HEK293 (cell line): ENCODE results near the gene SNN.

Experiments used
- CTCF ChIA-PET: fragments of 350-600 bp; formaldehyde crosslinking; extraction: SDS; loops from one replicate; lab custom pipeline; 2021; ENCODE audit warnings: antibody characterized with exemption; lab: Yijun Ruan, JAX
- POLR2A ChIA-PET: fragments of 300-600 bp; formaldehyde crosslinking; extraction: SDS; loops from one replicate; lab custom pipeline; 2020; ENCODE audit warnings: antibody characterized with exemption, inconsistent platforms; lab: Yijun Ruan, JAX
- H3K27ac ChIP-seq: fragments of 200-500 bp; sonication (Bioruptor generic); 2 replicates; pipeline ENCODE4 v1.5.1; 2014; ENCODE audit warnings: low read depth, low read length, control low read depth, inconsistent platforms; ENCODE audit errors: extremely low read depth
- H3K36me3 ChIP-seq, 2 experiments: fragments of 200-500 bp in 1 of 2; sonication (Bioruptor generic) in 1 of 2; 1 replicate in 1 of 2; 2 replicates in 1 of 2; pipeline ENCODE4 v1.5.1; 2014 to 2017; ENCODE audit warnings: inconsistent platforms in 2 of 2, low read length in 2 of 2; ENCODE audit not compliant: control insufficient read depth in 2 of 2, insufficient read depth in 1 of 2
- H3K4me1 ChIP-seq: fragments of 200-500 bp; sonication (Bioruptor generic); 2 replicates; pipeline ENCODE4 v1.5.1; 2014; ENCODE audit warnings: mild to moderate bottlenecking, low read length, inconsistent platforms; ENCODE audit not compliant: control insufficient read depth, insufficient read depth
- H3K4me3 ChIP-seq: 2 replicates; pipeline ENCODE4 v1.5.1; 2011; ENCODE audit warnings: low read depth, mild to moderate bottlenecking, control low read depth, low read length, moderate library complexity
- H3K9me3 ChIP-seq: fragments of 200-500 bp; sonication (Bioruptor generic); 2 replicates; pipeline ENCODE4 v1.5.1; 2014; ENCODE audit warnings: low read depth, low read length, inconsistent platforms; ENCODE audit not compliant: control insufficient read depth, insufficient read depth
- ELK4 ChIP-seq: IDR thresholded peaks from 2 replicates; pipeline ENCODE4 v1.6.1; 2011; ENCODE audit warnings: mild to moderate bottlenecking, low read depth, low read length, borderline replicate concordance
- MZF1 ChIP-seq: fragments of 450-650 bp; formaldehyde crosslinking; IDR thresholded peaks from 2 replicates; pipeline ENCODE4 v1.5.1; 2017; ENCODE audit warnings: missing biosample characterization, missing genetic modification characterization, borderline replicate concordance
- PRDM1 ChIP-seq: fragments of 450-650 bp; formaldehyde crosslinking; IDR thresholded peaks from 2 replicates; pipeline ENCODE4; 2016; ENCODE audit warnings: missing biosample characterization, missing genetic modification characterization
- RBAK ChIP-seq: fragments of 450-650 bp; formaldehyde crosslinking; IDR thresholded peaks from 2 replicates; pipeline ENCODE4 v1.5.1; 2016; ENCODE audit warnings: missing biosample characterization, missing genetic modification characterization
- SCRT2 ChIP-seq: fragments of 450-650 bp; formaldehyde crosslinking; IDR thresholded peaks from 2 replicates; pipeline ENCODE4 v1.5.1; 2016; ENCODE audit warnings: missing biosample characterization, missing genetic modification characterization
- SP7 ChIP-seq: fragments of 450-650 bp; formaldehyde crosslinking; IDR thresholded peaks from 2 replicates; pipeline ENCODE4 v1.5.1; 2016; ENCODE audit warnings: missing biosample characterization, missing genetic modification characterization
- ZNF221 ChIP-seq: fragments of 450-650 bp; formaldehyde crosslinking; IDR thresholded peaks from 2 replicates; pipeline ENCODE4 v1.5.1; 2017; ENCODE audit warnings: missing biosample characterization, missing genetic modification characterization, borderline replicate concordance
- ZNF248 ChIP-seq: fragments of 450-650 bp; formaldehyde crosslinking; IDR thresholded peaks from 2 replicates; pipeline ENCODE4 v1.5.1; 2017; ENCODE audit warnings: missing biosample characterization, missing genetic modification characterization
- ZNF391 ChIP-seq: fragments of 450-650 bp; formaldehyde crosslinking; IDR thresholded peaks from 2 replicates; pipeline ENCODE4 v1.5.1; 2016; ENCODE audit warnings: low read depth, missing biosample characterization, missing genetic modification characterization, borderline replicate concordance
- ZNF473 ChIP-seq: fragments of 450-650 bp; formaldehyde crosslinking; IDR thresholded peaks from 2 replicates; pipeline ENCODE4 v1.5.1; 2017; ENCODE audit warnings: missing biosample characterization, missing genetic modification characterization
- ZNF48 ChIP-seq: fragments of 450-650 bp; formaldehyde crosslinking; IDR thresholded peaks from 2 replicates; pipeline ENCODE4 v1.5.1; 2016; ENCODE audit warnings: missing biosample characterization, missing genetic modification characterization
- ZNF514 ChIP-seq: fragments of 450-650 bp; formaldehyde crosslinking; IDR thresholded peaks from 2 replicates; pipeline ENCODE4 v1.5.1; 2016; ENCODE audit warnings: missing biosample characterization, missing genetic modification characterization
- ZNF623 ChIP-seq: fragments of 450-650 bp; formaldehyde crosslinking; IDR thresholded peaks from 2 replicates; pipeline ENCODE4 v1.5.1; 2016; ENCODE audit warnings: missing biosample characterization, missing genetic modification characterization
- ZNF626 ChIP-seq: fragments of 450-650 bp; sonication (Bioruptor Pico); formaldehyde crosslinking; IDR thresholded peaks from 2 replicates; pipeline ENCODE4 v1.5.1; 2018; ENCODE audit warnings: missing biosample characterization, missing genetic modification characterization, inconsistent platforms
- ZNF629 ChIP-seq: fragments of 450-650 bp; formaldehyde crosslinking; IDR thresholded peaks from 2 replicates; pipeline ENCODE4 v1.5.1; 2017; ENCODE audit warnings: missing biosample characterization, missing genetic modification characterization
- ZSCAN16 ChIP-seq: fragments of 450-650 bp; formaldehyde crosslinking; IDR thresholded peaks from 2 replicates; pipeline ENCODE4 v1.5.1; 2016; ENCODE audit warnings: missing biosample characterization, missing genetic modification characterization
- ZSCAN23 ChIP-seq: fragments of 450-650 bp; formaldehyde crosslinking; IDR thresholded peaks from 2 replicates; pipeline ENCODE4 v1.5.1; 2016; ENCODE audit warnings: missing biosample characterization, missing genetic modification characterization
- TF ChIP-seq, protein P1 (sequence below): fragments of 450-650 bp; formaldehyde crosslinking; IDR thresholded peaks from 2 replicates; pipeline ENCODE4; 2016; ENCODE audit warnings: missing biosample characterization, missing genetic modification characterization

Gene SNN

DNA sequence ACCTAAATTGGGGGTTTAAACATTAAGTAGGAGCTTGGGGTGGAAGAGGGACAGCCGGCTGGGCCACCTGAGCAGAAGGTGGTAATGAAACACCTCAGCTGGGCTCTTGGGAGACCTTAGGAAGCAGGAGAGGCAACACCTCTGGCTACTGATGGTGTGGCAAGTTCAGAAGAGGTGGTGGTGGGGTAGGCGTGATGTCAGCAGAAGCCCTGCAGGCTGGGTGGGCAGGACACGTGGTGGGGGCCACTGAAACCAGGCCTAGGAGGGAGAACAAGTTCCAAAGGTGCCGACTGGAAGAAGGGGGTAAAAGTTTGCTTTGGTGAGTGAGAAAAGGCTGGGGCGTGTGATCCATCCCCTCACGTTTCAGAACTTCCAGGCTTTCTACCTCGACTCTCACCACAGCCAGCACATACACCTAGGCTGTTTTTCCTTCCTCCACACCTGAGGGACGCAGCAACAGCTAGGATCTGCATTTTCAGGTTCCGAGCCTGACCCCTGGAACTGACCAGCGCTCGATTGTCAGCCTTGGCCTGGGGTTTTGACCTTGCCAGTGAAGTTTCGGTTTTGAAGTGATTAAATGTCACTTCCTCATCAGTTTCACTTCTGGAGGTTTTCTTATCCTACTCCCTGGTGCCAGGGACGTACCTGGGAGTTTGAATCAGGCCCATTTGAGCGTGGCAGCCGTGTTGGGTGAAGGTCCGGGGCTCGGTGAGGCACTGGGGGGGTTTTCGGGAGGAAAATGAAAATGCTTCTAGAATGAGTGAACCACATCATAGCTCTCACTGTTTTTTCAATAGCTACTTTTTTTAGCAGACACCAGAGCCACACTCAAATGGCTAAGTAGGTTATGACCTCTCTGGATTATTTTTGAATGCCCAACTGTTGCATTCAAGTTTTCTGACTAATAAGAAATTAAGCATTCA lies 10.0 kb downstream of the SNN start:
- CTCF ChIA-PET, result interaction anchor here (0.7 to 2.1 kb wide), 3 partner anchors 12 to 238 kb away, joined by 3 to 6 read pairs (median 5); partner anchors contain the start of gene GSPT1
- POLR2A ChIA-PET, result interaction anchor here (1.6 kb wide), 1 partner anchor 64 kb away, joined by 4 read pairs; the partner anchor contains the start of gene TXNDC11

GRCh38 chr16:11679250-11679649 lies 11.0 kb downstream of the SNN start:
- H3K4me1 ChIP-seq, result peaks cover 6% of the 10 kb centered on the region
- ChIA-PET CTCF (no interaction called here), POLR2A (no interaction called here)
- H3K27ac ChIP-seq, result no peak overlapping the region
- no peaks in the 10 kb centered on the region for H3K9me3 ChIP-seq
- TF ChIP-seq SP7 (tag by site-specific recombination), result no peak
- TF ChIP-seq MZF1 (tag by site-specific recombination), result no peak
- TF ChIP-seq ZSCAN16 (tag by site-specific recombination), result no peak
- TF ChIP-seq ZSCAN23 (tag by site-specific recombination), result no peak
- no peak for TF ChIP-seq ZNF48 (tag by site-specific recombination)
- no peak for TF ChIP-seq ZNF391 (tag by site-specific recombination)
- no peak for TF ChIP-seq ZNF623 (tag by site-specific recombination)
- TF ChIP-seq, protein P1, sequence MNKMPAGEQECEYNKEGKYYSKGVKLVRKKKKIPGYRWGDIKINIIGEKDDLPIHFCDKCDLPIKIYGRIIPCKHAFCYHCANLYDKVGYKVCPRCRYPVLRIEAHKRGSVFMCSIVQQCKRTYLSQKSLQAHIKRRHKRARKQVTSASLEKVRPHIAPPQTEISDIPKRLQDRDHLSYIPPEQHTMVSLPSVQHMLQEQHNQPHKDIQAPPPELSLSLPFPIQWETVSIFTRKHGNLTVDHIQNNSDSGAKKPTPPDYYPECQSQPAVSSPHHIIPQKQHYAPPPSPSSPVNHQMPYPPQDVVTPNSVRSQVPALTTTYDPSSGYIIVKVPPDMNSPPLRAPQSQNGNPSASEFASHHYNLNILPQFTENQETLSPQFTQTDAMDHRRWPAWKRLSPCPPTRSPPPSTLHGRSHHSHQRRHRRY (tag by site-specific recombination), result no peak
- H3K36me3 ChIP-seq, result peaks cover 4 to 84% of the 10 kb centered on the region in 2 experiments; a peak in 2 of 3 replicates
- no peak overlapping the region for H3K4me3 ChIP-seq

More for the DNA sequence above, 10.0 kb downstream of the SNN start:
- no peak overlapping the region for H3K27ac ChIP-seq
- no peaks in the 10 kb centered on the region for H3K9me3 ChIP-seq
- peaks cover 0 to 74% of the 10 kb centered on the region in 2 experiments; a peak in 1 of 3 replicates for H3K36me3 ChIP-seq
- peaks cover 6% of the 10 kb centered on the region for H3K4me1 ChIP-seq
- no peak overlapping the region for H3K4me3 ChIP-seq
- TF ChIP-seq PRDM1 (tag by site-specific recombination) (peak; percentile 53; the same call in 1 of the 2 replicates), RBAK (tag by site-specific recombination) (no peak)

- no peak overlapping the region for H3K4me3 ChIP-seq
- H3K36me3 ChIP-seq, result peaks cover 9 to 94% of the 10 kb centered on the region in 2 experiments; a peak in 2 of 3 replicates
- no peaks in the 10 kb centered on the region; the same call in 1 of the 2 replicates for H3K4me1 ChIP-seq
- CTCF ChIA-PET, result interaction anchor here (0.8 kb wide), 1 partner anchor 34 kb away, joined by 4 read pairs; no protein-coding TSS in a partner anchor
- TF ChIP-seq ZNF221 (tag by site-specific recombination) (no peak), ZNF473 (no peak), ZNF629 (tag by site-specific recombination) (no peak), ZNF514 (no peak), ZNF248 (tag by site-specific recombination) (no peak), ZNF626 (no peak), ELK4 (no peak), SCRT2 (tag by site-specific recombination) (no peak)
- POLR2A ChIA-PET, result no interaction called here
- H3K9me3 ChIP-seq, result no peaks in the 10 kb centered on the region
- no peak overlapping the region for H3K27ac ChIP-seq
Measured at GRCh38 chr16:11679941-11680911, 12.0 kb downstream of the SNN start.
